GM21717 (cell line): Measurements from ENCODE around the gene APBA1.

Experiments used
- ATAC-seq: cut with Tn5 transposase; IDR thresholded peaks from one replicate; pipeline ENCODE4 v1.9.1; 2021; ENCODE audit warnings: mild to moderate bottlenecking, moderate library complexity; ENCODE audit not compliant: unreplicated experiment

The APBA1 gene

GRCh38 chr9:69486498-69486897 lies 185.7 kb downstream of the APBA1 start:
- ATAC-seq, result no peak

GRCh38 chr9:69485466-69485865 lies 186.7 kb downstream of the APBA1 start:
- ATAC-seq, result no peak

- ATAC-seq, result no peak
These were observed 188.2 kb downstream of the APBA1 start for GRCh38 chr9:69483886-69484422.

GRCh38 chr9:69476797-69477196 lies 195.4 kb downstream of the APBA1 start:
- no peak for ATAC-seq

GRCh38 chr9:69476016-69476415 lies 196.2 kb downstream of the APBA1 start:
- no peak for ATAC-seq

GRCh38 chr9:69474821-69475220 lies 197.3 kb downstream of the APBA1 start:
- no peak for ATAC-seq

GRCh38 chr9:69472101-69472620 lies 200.0 kb downstream of the APBA1 start:
- no peak for ATAC-seq

GRCh38 chr9:69471433-69471832 lies 200.7 kb downstream of the APBA1 start:
- ATAC-seq, result no peak

GRCh38 chr9:69470186-69470977 lies 201.8 kb downstream of the APBA1 start:
- no peak for ATAC-seq

- no peak for ATAC-seq
These were observed 203.0 kb downstream of the APBA1 start for GRCh38 chr9:69469136-69469535.

- no peak for ATAC-seq
These were observed 203.8 kb downstream of the APBA1 start for GRCh38 chr9:69468380-69468779.

- ATAC-seq, result no peak
These were observed 206.0 kb downstream of the APBA1 start for GRCh38 chr9:69466151-69466550.

GRCh38 chr9:69465473-69465872 lies 206.7 kb downstream of the APBA1 start:
- ATAC-seq, result no peak

GRCh38 chr9:69463497-69464068 lies 208.6 kb downstream of the APBA1 start:
- ATAC-seq, result no peak

GRCh38 chr9:69462394-69462793 lies 209.8 kb downstream of the APBA1 start:
- ATAC-seq, result no peak

GRCh38 chr9:69461103-69461887 lies 210.9 kb downstream of the APBA1 start:
- ATAC-seq, result no peak

GRCh38 chr9:69460012-69460411 lies 212.2 kb downstream of the APBA1 start:
- no peak for ATAC-seq

- no peak for ATAC-seq
These were observed 214.0 kb downstream of the APBA1 start for GRCh38 chr9:69458176-69458575.

GRCh38 chr9:69456201-69456600 lies 216.0 kb downstream of the APBA1 start:
- ATAC-seq, result no peak

- ATAC-seq, result no peak
These were observed 216.9 kb downstream of the APBA1 start for GRCh38 chr9:69455311-69455710.

GRCh38 chr9:69454321-69454720 lies 217.8 kb downstream of the APBA1 start:
- no peak for ATAC-seq
